Measurements from ENCODE around the gene LOXL1.

DNA sequence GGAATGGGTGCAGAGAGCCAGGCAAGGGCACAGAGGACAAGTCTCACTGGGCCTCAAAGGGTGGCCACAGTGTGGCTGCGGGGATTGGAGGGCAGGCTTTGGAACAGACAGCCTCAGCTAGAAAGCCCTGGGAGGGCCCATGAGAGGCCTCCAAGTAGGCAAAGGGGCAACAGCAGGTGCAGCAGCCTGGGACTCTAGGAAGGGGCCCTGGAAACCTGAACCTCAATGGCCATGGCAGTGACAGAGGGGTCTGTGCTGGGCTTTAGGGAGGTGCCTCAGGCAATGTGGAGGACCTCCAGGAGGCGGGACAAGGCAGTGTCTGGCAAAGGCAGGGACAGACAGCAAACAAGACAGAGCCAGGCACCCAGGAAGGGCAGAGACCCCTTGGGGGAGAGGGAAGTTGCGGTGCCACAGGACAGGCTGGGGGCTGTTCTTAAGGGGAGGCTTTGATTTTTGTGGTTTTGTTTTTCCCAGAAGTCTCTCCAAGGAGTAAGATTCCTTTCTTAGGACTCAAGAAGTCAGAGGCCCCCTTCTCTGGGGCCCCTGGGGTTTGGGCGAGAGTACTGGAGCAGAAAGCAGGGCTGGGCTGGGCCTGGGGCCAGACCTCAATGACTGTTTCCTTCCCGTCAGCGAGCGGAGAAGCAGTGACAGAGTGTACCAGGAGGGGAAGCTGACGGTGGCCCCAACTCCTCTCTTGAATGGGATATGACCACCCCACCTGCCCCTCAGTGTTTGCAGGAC is 56.1 kb downstream of the LOXL1 start:
- TF ChIP-seq, protein P1, sequence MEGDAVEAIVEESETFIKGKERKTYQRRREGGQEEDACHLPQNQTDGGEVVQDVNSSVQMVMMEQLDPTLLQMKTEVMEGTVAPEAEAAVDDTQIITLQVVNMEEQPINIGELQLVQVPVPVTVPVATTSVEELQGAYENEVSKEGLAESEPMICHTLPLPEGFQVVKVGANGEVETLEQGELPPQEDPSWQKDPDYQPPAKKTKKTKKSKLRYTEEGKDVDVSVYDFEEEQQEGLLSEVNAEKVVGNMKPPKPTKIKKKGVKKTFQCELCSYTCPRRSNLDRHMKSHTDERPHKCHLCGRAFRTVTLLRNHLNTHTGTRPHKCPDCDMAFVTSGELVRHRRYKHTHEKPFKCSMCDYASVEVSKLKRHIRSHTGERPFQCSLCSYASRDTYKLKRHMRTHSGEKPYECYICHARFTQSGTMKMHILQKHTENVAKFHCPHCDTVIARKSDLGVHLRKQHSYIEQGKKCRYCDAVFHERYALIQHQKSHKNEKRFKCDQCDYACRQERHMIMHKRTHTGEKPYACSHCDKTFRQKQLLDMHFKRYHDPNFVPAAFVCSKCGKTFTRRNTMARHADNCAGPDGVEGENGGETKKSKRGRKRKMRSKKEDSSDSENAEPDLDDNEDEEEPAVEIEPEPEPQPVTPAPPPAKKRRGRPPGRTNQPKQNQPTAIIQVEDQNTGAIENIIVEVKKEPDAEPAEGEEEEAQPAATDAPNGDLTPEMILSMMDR (IDR thresholded peaks at IDR 0.05) = no peak
- TF ChIP-seq, protein P2, sequence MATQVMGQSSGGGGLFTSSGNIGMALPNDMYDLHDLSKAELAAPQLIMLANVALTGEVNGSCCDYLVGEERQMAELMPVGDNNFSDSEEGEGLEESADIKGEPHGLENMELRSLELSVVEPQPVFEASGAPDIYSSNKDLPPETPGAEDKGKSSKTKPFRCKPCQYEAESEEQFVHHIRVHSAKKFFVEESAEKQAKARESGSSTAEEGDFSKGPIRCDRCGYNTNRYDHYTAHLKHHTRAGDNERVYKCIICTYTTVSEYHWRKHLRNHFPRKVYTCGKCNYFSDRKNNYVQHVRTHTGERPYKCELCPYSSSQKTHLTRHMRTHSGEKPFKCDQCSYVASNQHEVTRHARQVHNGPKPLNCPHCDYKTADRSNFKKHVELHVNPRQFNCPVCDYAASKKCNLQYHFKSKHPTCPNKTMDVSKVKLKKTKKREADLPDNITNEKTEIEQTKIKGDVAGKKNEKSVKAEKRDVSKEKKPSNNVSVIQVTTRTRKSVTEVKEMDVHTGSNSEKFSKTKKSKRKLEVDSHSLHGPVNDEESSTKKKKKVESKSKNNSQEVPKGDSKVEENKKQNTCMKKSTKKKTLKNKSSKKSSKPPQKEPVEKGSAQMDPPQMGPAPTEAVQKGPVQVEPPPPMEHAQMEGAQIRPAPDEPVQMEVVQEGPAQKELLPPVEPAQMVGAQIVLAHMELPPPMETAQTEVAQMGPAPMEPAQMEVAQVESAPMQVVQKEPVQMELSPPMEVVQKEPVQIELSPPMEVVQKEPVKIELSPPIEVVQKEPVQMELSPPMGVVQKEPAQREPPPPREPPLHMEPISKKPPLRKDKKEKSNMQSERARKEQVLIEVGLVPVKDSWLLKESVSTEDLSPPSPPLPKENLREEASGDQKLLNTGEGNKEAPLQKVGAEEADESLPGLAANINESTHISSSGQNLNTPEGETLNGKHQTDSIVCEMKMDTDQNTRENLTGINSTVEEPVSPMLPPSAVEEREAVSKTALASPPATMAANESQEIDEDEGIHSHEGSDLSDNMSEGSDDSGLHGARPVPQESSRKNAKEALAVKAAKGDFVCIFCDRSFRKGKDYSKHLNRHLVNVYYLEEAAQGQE (IDR thresholded peaks at IDR 0.05; ENCODE audit: low read depth, low read length) = peak; percentile 31; the same call in 1 of the 2 replicates
- TF ChIP-seq USF2 (IDR thresholded peaks at IDR 0.05; ENCODE audit: borderline replicate concordance, low read depth, low read length) (no peak), EZH2phosphoT487 (IDR thresholded peaks at IDR 0.05; ENCODE audit: borderline replicate concordance, low read depth) (no peak), ELF1 (IDR thresholded peaks at IDR 0.05) (no peak), FOXJ3 (CRISPR knock-in tag; IDR thresholded peaks at IDR 0.05) (no peak), SMC3 (IDR thresholded peaks at IDR 0.05; ENCODE audit: low read depth, low read length) (no peak; the same call in 1 of the 2 replicates), NRF1 (IDR thresholded peaks at IDR 0.05; ENCODE audit: low read depth, low read length) (no peak), TEAD4 (IDR thresholded peaks at IDR 0.05; ENCODE audit: borderline replicate concordance, insufficient read depth) (peak; percentile 46; the same call in 1 of the 2 replicates), RCOR1 (IDR thresholded peaks at IDR 0.05; ENCODE audit: low read length) (no peak)
